ENCODE data around the gene HIVEP3. TPM values are rescaled to one million over a fixed set of nuclear protein-coding genes. Genes with fewer than 3 reads are reported as not detected.

Gene HIVEP3
- polyA plus RNA-seq, 1 of the 3 experiments (the other 2 are of a cell fraction) = 6.4 TPM

DNA sequence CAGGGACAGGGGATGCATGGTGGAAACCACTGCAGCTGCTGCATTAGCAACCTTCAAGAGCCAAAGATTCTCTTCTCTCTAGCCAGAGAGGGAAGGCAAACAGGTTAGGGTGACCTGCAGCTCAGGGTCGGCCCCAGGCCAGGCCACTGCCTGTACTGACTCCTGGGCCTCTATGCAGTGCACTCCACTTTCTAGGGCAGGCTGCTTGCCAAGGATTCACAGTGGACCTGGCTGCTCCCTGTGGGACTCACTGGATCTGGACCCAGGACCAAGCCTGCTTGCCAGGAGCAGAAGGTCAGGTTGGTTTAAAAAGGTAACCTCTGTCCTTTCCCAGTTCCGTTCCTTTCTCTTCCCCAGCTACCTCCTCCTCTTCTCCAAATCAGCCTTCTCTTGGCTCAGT lies 52.4 kb downstream of the HIVEP3 start:
- Histone ChIP-seq H3K79me2 (ENCODE audit: insufficient read depth) (peaks cover 7% of the 10 kb centered on the region), H3K9ac (no peak overlapping the region), H3K9me2 (no peaks in the 10 kb centered on the region), H3F3A (replicated peaks; ENCODE audit: insufficient read depth) (peaks cover 28% of the 10 kb centered on the region), H3K27ac (ENCODE audit: low read depth in 2 of 2, low read length in 1 of 2) (no peak overlapping the region), H3K4me1 (ENCODE audit: control insufficient read depth in 1 of 2, insufficient read depth in 2 of 2, low read depth in 1 of 2, low read length in 1 of 2) (peaks cover 32 to 40% of the 10 kb centered on the region in 2 experiments), H3K36me3 (replicated peaks in 1 of 2; ENCODE audit: control insufficient read depth in 1 of 2, insufficient read depth in 2 of 2, low read length in 1 of 2) (no peaks in the 10 kb centered on the region), H2AFZ (ENCODE audit: low read depth) (no peak overlapping the region), H4K20me1 (ENCODE audit: insufficient read depth) (no peaks in the 10 kb centered on the region), H3K9me3 (no peaks in the 10 kb centered on the region), H3K4me2 (no peak overlapping the region), H3K27me3 (ENCODE audit: insufficient read depth) (no peaks in the 10 kb centered on the region), H3K4me3 (ENCODE audit: low read depth in 2 of 2, low read length in 1 of 2) (no peak overlapping the region)
- 93% methylated on average over 1 of the region's 2 CpGs for WGBS (ENCODE audit: low lambda C conversion rate)
- ChIA-PET POLR2A (no interaction called here), CTCF (interaction anchor here (0.8 to 1.4 kb wide), 3 partner anchors 8 to 54 kb away, joined by 3 to 4 read pairs (median 3); no protein-coding TSS in a partner anchor)
- TF ChIP-seq RFX5 (IDR thresholded peaks at IDR 0.05; ENCODE audit: low read length) (no peak), GABPA (IDR thresholded peaks at IDR 0.05; ENCODE audit: low read depth) (no peak), RXRA (IDR thresholded peaks at IDR 0.05; ENCODE audit: borderline replicate concordance, low read depth) (no peak), FOXM1 (IDR thresholded peaks at IDR 0.05; ENCODE audit: low read depth) (no peak), ELF1 (IDR thresholded peaks at IDR 0.05) (no peak), SIN3A (IDR thresholded peaks at IDR 0.05; ENCODE audit: borderline replicate concordance, low read depth, low read length) (no peak), GATA2 (CRISPR knock-in tag; IDR thresholded peaks at IDR 0.05) (no peak), FOXJ3 (CRISPR knock-in tag; IDR thresholded peaks at IDR 0.05) (no peak), JUND (IDR thresholded peaks at IDR 0.05) (no peak), NFIC (IDR thresholded peaks at IDR 0.05; ENCODE audit: borderline replicate concordance) (no peak), POLR2AphosphoS5 (IDR thresholded peaks at IDR 0.05; ENCODE audit: low read depth, low read length) (no peak), NRF1 (IDR thresholded peaks at IDR 0.05; ENCODE audit: low read depth, low read length) (no peak), YY1 (IDR thresholded peaks at IDR 0.05; ENCODE audit: low read depth) (no peak)
- TF ChIP-seq, protein P1, sequence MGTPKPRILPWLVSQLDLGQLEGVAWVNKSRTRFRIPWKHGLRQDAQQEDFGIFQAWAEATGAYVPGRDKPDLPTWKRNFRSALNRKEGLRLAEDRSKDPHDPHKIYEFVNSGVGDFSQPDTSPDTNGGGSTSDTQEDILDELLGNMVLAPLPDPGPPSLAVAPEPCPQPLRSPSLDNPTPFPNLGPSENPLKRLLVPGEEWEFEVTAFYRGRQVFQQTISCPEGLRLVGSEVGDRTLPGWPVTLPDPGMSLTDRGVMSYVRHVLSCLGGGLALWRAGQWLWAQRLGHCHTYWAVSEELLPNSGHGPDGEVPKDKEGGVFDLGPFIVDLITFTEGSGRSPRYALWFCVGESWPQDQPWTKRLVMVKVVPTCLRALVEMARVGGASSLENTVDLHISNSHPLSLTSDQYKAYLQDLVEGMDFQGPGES (IDR thresholded peaks at IDR 0.05; ENCODE audit: low read depth, low read length) = no peak
- TF ChIP-seq, protein P2, sequence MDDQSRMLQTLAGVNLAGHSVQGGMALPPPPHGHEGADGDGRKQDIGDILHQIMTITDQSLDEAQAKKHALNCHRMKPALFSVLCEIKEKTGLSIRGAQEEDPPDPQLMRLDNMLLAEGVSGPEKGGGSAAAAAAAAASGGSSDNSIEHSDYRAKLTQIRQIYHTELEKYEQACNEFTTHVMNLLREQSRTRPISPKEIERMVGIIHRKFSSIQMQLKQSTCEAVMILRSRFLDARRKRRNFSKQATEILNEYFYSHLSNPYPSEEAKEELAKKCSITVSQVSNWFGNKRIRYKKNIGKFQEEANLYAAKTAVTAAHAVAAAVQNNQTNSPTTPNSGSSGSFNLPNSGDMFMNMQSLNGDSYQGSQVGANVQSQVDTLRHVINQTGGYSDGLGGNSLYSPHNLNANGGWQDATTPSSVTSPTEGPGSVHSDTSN (IDR thresholded peaks at IDR 0.05) = no peak
- TF ChIP-seq, protein P3, sequence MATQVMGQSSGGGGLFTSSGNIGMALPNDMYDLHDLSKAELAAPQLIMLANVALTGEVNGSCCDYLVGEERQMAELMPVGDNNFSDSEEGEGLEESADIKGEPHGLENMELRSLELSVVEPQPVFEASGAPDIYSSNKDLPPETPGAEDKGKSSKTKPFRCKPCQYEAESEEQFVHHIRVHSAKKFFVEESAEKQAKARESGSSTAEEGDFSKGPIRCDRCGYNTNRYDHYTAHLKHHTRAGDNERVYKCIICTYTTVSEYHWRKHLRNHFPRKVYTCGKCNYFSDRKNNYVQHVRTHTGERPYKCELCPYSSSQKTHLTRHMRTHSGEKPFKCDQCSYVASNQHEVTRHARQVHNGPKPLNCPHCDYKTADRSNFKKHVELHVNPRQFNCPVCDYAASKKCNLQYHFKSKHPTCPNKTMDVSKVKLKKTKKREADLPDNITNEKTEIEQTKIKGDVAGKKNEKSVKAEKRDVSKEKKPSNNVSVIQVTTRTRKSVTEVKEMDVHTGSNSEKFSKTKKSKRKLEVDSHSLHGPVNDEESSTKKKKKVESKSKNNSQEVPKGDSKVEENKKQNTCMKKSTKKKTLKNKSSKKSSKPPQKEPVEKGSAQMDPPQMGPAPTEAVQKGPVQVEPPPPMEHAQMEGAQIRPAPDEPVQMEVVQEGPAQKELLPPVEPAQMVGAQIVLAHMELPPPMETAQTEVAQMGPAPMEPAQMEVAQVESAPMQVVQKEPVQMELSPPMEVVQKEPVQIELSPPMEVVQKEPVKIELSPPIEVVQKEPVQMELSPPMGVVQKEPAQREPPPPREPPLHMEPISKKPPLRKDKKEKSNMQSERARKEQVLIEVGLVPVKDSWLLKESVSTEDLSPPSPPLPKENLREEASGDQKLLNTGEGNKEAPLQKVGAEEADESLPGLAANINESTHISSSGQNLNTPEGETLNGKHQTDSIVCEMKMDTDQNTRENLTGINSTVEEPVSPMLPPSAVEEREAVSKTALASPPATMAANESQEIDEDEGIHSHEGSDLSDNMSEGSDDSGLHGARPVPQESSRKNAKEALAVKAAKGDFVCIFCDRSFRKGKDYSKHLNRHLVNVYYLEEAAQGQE (IDR thresholded peaks at IDR 0.05; ENCODE audit: low read depth, low read length) = no peak
- TF ChIP-seq, protein P4, sequence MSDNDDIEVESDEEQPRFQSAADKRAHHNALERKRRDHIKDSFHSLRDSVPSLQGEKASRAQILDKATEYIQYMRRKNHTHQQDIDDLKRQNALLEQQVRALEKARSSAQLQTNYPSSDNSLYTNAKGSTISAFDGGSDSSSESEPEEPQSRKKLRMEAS (IDR thresholded peaks at IDR 0.05; ENCODE audit: low read depth) = no peak
- no peak for DNase-seq
